ENCODE measurements around the gene CEP126.

The CEP126 gene

DNA sequence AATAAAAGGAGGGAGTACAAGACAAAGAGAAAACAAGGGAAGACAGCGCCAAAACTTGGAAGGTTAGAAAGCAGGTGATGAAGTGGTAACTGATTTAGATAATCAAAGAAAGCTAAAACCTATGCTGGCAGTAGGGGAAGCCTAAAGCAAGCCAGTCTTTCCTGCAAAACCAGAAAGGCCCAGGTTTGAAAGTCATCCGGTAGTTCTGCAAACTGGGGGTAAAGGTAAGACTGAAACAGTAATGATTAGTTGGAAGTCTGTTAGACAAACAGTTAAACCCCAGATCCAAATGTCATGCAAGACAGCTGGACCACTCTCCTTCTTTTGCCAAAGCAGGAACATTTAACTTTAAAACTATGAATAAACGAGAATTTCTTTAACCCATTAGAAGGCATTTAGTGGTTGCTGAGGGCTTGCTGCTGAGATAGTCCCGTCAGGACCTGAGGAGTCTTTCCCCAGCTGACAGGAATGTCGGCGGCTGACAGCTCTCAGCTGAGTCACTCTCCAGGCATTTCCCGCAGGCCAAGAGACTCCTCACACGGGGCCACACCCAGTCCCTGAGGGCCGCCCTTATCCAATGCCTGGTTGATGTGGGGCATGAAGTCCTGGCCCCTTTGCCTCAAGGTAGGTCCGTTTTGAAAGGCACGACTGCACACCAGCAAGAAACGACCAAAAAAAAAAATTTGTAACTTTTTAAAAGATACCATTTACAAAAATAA is 96.1 kb downstream of the CEP126 start:
- no peak for DNase-seq

DNA sequence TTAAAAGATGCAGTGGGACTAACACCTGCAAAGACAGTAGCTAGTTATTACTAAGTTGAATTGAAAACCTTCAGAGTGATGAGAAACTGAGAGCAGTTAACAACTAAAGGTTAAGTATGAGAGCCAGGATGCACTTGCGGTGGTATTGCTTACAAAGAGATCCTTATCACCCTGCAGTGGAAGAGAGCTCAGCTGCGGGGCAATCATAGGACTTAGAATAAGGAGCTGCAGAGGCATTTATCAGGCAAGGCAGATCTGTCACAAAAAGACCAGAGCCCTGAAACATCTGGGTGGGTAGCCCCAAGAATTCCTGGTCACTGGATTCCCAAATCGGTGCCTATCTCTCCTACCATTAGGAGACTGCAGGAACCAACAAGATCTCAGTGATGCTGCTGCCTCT is 98.1 kb downstream of the CEP126 start:
- no peak for DNase-seq

DNA sequence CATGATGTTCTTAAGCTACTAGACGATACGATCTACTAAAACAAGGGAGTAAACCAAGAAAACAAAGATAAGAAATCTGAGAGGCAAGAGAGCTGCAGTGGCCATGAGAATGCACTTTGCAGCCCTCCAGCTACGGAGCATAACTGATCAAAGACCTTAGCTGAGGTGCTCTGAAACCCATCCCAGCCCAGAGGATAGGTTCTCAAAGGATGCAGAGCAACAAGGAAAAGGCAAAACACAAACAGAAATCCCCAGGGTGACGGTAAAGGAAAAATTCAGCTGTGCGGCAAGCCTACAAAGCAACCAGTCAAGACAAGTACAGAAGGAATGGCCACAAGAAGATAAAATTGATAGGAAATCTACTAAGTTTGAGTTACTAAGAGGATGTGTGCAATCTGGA is 99.9 kb downstream of the CEP126 start:
- DNase-seq, result no peak

DNA sequence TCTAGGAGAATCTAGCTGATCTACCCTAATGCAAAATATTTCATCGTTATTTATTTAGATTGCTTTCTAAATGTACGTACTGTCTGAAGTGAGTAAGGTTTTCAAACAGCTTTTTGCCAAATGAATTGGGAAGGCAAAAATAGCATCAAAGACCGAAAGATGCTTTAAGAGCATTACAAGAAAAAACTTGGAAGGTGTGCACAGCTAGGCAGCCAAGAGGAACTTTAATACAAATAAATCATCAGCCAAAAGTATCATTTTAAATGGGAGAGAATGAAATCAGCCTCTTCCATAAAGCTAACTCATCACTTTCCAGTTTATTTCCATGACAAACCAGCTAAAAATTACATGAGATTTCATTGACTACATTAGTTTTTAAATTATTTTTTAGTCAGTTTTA is 102.2 kb downstream of the CEP126 start:
- no peak for DNase-seq

DNA sequence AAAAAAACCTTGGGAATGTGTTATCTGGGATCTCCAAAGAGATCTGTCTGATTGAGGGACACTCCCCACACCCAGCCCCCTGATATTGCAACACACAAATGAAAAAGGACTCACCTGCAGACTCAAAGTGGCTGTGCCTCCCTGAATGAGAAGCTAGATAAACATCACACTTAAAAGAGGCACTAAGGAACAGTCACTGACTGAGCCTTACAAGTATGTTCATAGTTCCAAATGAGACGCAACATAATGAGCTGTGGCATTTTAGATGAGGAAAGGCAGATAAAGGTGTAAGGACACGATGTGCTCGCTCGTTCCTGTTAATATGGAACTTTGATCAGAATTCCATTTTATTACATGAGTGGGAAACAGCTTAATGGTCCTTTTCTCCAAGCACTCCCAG is 111.4 kb downstream of the CEP126 start:
- DNase-seq, result no peak

DNA sequence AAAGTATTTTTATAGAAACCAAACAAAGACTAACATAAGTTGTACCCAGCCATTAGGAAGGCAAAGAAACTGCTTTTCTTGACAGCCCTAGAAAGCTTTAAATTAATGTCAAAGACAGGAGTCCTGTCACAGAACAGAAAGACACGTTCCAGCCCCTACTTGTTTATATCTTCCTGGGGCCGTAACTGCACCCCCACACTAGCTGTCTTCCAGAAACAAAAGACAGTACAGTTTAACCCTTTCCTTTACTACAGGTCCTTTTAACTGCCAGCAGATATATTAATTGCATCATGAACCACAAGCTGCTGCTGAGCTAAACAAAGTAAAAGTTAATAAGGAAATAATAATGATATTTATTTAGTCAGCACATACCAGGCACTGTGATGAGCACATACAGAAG is 112.1 kb downstream of the CEP126 start:
- no peak for DNase-seq

DNA sequence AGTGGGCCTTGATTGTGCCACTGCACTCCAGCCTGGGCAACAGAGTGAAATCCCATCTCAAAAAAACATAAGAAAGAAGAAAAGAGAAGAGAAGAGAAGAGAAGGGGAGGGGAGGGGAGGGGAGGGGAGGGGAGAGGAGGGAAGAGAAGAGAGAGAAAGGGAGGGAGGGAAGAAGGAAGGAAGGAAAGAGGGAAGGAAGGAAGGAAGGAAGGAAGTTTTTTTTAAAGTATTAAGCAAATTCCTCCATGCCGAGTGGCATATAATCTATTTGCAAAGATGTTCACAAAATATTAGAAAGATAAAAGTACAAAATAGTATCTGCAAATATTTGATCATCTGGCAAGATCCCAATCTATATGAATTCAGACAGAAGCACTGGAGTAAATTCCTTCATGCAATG is 121.9 kb downstream of the CEP126 start:
- no peak for DNase-seq

DNA sequence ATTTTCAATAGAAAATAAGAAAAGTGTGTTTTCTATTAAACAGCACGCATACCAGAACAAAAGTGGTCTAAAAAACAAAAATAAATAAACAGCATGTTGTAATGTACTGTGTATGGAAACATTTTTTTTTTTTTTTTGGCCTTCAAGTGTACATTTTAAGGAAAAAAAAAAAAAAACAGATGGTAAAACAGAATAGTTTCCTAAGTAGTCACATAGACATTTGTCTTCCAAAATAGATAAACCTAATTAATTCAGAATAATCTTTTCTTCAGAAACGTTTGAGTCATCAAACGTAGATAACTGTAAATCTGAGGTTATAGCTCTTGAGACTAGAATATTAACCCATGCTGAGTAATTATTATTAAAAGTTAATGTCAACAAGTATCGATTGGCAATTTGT is 132.0 kb downstream of the CEP126 start:
- DNase-seq, result no peak

DNA sequence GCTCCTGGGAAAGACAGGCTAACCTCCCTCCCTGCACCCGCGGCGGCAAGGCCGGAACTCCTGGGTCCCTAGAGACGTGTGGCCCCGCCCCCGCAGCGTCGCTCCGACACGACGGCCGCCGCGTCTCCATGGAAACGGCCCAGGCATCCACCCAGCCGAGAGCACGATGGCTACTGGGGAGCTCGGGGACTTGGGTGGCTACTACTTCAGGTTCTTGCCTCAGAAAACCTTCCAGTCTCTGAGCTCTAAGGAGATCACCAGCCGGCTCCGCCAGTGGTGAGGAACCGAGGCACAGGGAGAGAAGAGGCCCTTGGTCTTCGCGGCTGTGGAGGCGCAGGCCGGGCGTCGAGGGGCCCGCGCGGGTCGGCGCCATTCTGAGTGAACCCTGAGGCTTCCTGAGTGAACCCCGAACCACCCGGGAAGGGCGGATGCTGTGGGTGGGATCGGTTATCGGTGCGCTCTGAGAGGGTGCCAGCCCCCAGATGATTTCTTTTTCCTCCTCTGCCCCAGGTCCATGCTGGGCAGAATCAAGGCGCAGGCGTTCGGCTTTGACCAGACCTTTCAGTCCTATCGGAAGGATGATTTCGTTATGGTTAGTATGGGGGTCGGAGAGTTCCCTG is 132.6 kb downstream of the CEP126 start, which contains the start of gene CFAP300:
Gene CFAP300, plus strand, starts transcription at position 133 of the 620 bp plus-strand sequence. Its CDS starts 34 bp downstream, at position 167.
- DNase-seq, result peak; percentile 12
